PC-9 (cell line): ENCODE measurements around the gene TMEM163. TPM values are rescaled to one million over a fixed set of nuclear protein-coding genes. Genes with fewer than 3 reads are reported as not detected.

Source experiments
- BruUV-seq: library from RNA; stranded (reverse); fragments of 400-500 nt; replicated peaks from 2 replicates; lab custom pipeline; 2021; lab: Mats Ljungman, UMichigan
- CTCF ChIA-PET: fragments of 300-600 bp; sonication (Branson Sonifier 250); formaldehyde crosslinking; loops from one replicate; lab custom pipeline; 2022; ENCODE audit warnings: antibody characterized with exemption; lab: Charles Lee
- POLR2A ChIA-PET: fragments of 300-600 bp; sonication (Branson Sonifier 250); formaldehyde crosslinking; loops from one replicate; lab custom pipeline; 2022; ENCODE audit warnings: antibody characterized with exemption; ENCODE audit not compliant: unreplicated experiment; lab: Charles Lee
- DNase-seq, 2 experiments: peaks; one replicate each; pipeline versions ENCODE4 v3.0.0 to v3.0.0-alpha.2; 2015 to 2022; ENCODE audit warnings: mixed read lengths in 1 of 2
- H2AFZ ChIP-seq: fragments of 200-600 bp; sonication (generic); 2 replicates; pipeline ENCODE4 v1.8.1; 2017; ENCODE audit warnings: antibody characterized with exemption
- H3F3A ChIP-seq: fragments of 200-600 bp; sonication (generic); 2 replicates; pipeline ENCODE4 v1.8.1; 2017; ENCODE audit warnings: antibody characterized with exemption, mild to moderate bottlenecking, low read depth; ENCODE audit not compliant: insufficient read depth
- H3K27ac ChIP-seq: fragments of 200-600 bp; sonication (generic); 2 replicates; pipeline ENCODE4 v1.6.1; 2016; ENCODE audit warnings: mixed run types
- H3K27me3 ChIP-seq: fragments of 200-600 bp; sonication (generic); 2 replicates; pipeline ENCODE4 v1.6.1; 2016; ENCODE audit warnings: low read depth, mixed run types; ENCODE audit not compliant: insufficient read depth
- H3K36me3 ChIP-seq: fragments of 200-600 bp; sonication (generic); 2 replicates; pipeline ENCODE4 v1.6.1; 2016; ENCODE audit warnings: low read depth, mixed run types
- H3K4me1 ChIP-seq: fragments of 200-600 bp; sonication (generic); replicated peaks from 2 replicates; pipeline ENCODE4 v1.6.1; 2016; ENCODE audit warnings: mixed run types; ENCODE audit not compliant: insufficient read depth
- H3K4me2 ChIP-seq: fragments of 200-600 bp; sonication (generic); 2 replicates; pipeline ENCODE4 v1.6.1; 2017; ENCODE audit warnings: mixed run types
- H3K4me3 ChIP-seq: fragments of 200-600 bp; sonication (generic); 2 replicates; pipeline ENCODE4 v1.6.1; 2016; ENCODE audit warnings: mixed run types
- H3K79me2 ChIP-seq: fragments of 200-600 bp; sonication (generic); 2 replicates; pipeline ENCODE4 v1.6.1; 2017; ENCODE audit warnings: low read depth, mixed run types
- H3K9me2 ChIP-seq: fragments of 200-600 bp; sonication (generic); 2 replicates; pipeline ENCODE4 v1.8.1; 2017; ENCODE audit warnings: mild to moderate bottlenecking; ENCODE audit not compliant: insufficient read depth
- H3K9me3 ChIP-seq: fragments of 200-600 bp; sonication (generic); 2 replicates; pipeline ENCODE4 v1.8.1; 2016; ENCODE audit warnings: low read depth; ENCODE audit not compliant: insufficient read depth
- H4K20me1 ChIP-seq: fragments of 200-600 bp; sonication (generic); 2 replicates; pipeline ENCODE4 v1.8.1; 2017; ENCODE audit not compliant: insufficient read depth
- EZH2 ChIP-seq: fragments of 200-600 bp; sonication (generic); IDR thresholded peaks from 2 replicates; pipeline ENCODE4 v1.8.0; 2017; ENCODE audit warnings: antibody characterized with exemption, low read depth
- intact Hi-C: fragments of 100-400 bp; cut with micrococcal nuclease; formaldehyde crosslinking; loops from one replicate; pipeline ENCODE4 v1.10.0; 2022; ENCODE audit not compliant: unreplicated experiment
- total RNA-seq: library from RNA; stranded (reverse); gene quantifications from 2 replicates; pipeline ENCODE4 v1.2.3, GENCODE V29; 2021
- TF ChIP-seq, protein P1 (sequence below): fragments of 200-600 bp; sonication (generic); conservative IDR thresholded peaks from 2 replicates; pipeline ENCODE4 v1.6.1; 2017; ENCODE audit warnings: mixed run types, antibody characterized with exemption, mild to moderate bottlenecking, moderate library complexity

The TMEM163 gene
- total RNA-seq, 1 experiment from 2014 or later = 1.4 TPM

DNA sequence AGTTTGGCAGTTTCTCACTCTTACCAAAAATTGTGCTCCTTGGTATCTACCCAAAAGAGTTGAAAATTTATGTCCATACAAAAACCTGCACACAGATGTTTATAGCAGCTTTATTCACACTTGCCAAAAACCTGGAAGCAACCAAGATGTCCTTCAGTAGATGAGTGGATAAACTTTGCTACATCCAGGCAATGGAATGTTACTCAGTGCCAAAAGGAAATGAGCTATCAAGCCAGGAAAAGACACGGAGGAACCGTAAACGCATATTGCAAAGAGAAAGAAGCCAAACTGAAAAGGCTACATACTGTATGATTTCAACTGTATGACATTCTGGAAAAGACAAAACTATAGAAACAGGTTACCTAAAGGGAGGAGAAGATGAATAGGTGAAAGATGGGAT lies 36.1 kb downstream of the TMEM163 start:
- Histone ChIP-seq H3K4me3 (no peak overlapping the region; the same call in 1 of the 2 replicates), H3K4me2 (peak overlapping the region; percentile 62), H2AFZ (peak overlapping the region; percentile 58; the same call in 1 of the 2 replicates), H3K9me3 (no peaks in the 10 kb centered on the region), H3F3A (peaks cover 28% of the 10 kb centered on the region), H3K27me3 (no peaks in the 10 kb centered on the region), H3K27ac (peak overlapping the region; percentile 51), H4K20me1 (no peaks in the 10 kb centered on the region), H3K79me2 (no peaks in the 10 kb centered on the region), H3K9me2 (no peaks in the 10 kb centered on the region; the same call in 1 of the 2 replicates), H3K36me3 (no peaks in the 10 kb centered on the region), H3K4me1 (peaks cover 60% of the 10 kb centered on the region)
- CTCF ChIA-PET = interaction anchor here (0.6 kb wide), 1 partner anchor 26 kb away, joined by 5 read pairs; no protein-coding TSS in a partner anchor
- BruUV-seq = no TSS peak
- intact Hi-C loops = loop anchor here (1.0 to 5.0 kb wide), 4 partner anchors 55 to 236 kb away; partner anchors contain the start of gene CCNT2
- POLR2A ChIA-PET = no interaction called here
- TF ChIP-seq EZH2 = no peak
- TF ChIP-seq, protein P1, sequence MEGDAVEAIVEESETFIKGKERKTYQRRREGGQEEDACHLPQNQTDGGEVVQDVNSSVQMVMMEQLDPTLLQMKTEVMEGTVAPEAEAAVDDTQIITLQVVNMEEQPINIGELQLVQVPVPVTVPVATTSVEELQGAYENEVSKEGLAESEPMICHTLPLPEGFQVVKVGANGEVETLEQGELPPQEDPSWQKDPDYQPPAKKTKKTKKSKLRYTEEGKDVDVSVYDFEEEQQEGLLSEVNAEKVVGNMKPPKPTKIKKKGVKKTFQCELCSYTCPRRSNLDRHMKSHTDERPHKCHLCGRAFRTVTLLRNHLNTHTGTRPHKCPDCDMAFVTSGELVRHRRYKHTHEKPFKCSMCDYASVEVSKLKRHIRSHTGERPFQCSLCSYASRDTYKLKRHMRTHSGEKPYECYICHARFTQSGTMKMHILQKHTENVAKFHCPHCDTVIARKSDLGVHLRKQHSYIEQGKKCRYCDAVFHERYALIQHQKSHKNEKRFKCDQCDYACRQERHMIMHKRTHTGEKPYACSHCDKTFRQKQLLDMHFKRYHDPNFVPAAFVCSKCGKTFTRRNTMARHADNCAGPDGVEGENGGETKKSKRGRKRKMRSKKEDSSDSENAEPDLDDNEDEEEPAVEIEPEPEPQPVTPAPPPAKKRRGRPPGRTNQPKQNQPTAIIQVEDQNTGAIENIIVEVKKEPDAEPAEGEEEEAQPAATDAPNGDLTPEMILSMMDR = no peak
- DNase-seq = no peak

DNA sequence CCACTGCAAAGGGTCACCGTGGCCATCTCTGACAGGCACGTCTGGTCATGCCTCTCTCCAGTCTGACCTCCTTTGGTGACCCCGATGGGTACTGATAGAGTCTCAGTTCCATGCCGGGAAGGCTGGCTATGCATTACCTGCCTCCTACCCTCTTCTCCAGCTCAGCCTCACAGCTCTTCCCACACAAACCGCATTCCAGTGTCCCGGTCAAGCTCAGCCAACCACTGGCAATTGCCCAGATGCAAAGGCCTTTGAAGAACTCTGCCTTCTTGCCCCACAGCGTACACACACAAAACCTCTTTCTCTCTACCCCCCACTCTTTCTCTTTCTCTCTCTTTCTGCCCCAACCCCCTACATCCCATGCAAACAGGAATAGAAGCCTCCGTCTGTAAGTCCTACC lies 37.6 kb downstream of the TMEM163 start:
- ChIA-PET CTCF (interaction anchor here (0.5 kb wide), 1 partner anchor 892 kb away, joined by 3 read pairs; no protein-coding TSS in a partner anchor), POLR2A (no interaction called here)
- no peak overlapping the region for H2AFZ ChIP-seq

DNA sequence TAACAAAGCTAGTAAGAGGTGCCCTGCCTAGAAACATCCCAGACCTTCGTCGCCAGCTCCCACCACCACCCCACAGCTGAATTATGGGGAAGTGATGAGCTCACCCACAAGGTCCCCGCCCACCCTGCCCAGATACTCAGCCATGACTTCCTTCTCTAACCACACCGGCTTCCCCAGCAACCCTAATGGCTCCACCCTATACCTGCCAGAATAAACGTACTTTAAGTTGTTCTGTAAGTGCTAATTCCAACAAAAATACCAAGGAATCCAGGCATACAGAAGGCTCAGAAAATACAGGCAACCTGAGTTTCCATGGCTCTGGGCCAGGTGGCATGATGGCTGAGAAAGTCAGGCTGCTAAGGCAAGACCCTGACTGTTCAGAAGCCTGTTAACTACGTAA lies 39.1 kb downstream of the TMEM163 start:
- intact Hi-C loops = loop anchor here (5.0 kb wide), 1 partner anchor 58 kb away; no protein-coding TSS in a partner anchor
- no peaks in the 10 kb centered on the region for H4K20me1 ChIP-seq
- no peak overlapping the region for H2AFZ ChIP-seq
- no peak overlapping the region for H3K4me2 ChIP-seq
- no peaks in the 10 kb centered on the region for H3K27me3 ChIP-seq
- no peak overlapping the region for H3K27ac ChIP-seq
- no peak overlapping the region for H3K4me3 ChIP-seq
- TF ChIP-seq, protein P1 = no peak
- TF ChIP-seq EZH2 = no peak
- peaks cover 47% of the 10 kb centered on the region for H3K4me1 ChIP-seq
- H3K79me2 ChIP-seq = no peaks in the 10 kb centered on the region
- H3K36me3 ChIP-seq = no peaks in the 10 kb centered on the region
- CTCF ChIA-PET = no interaction called here
- H3F3A ChIP-seq = peaks cover 24% of the 10 kb centered on the region
- peak in 1 of 2 experiments; percentile 12 for DNase-seq
- H3K9me3 ChIP-seq = no peaks in the 10 kb centered on the region
- POLR2A ChIA-PET = no interaction called here
- H3K9me2 ChIP-seq = no peaks in the 10 kb centered on the region; the same call in 1 of the 2 replicates
- BruUV-seq = no TSS peak

More for the DNA sequence above, 37.6 kb downstream of the TMEM163 start:
- DNase-seq = no peak
- no peak overlapping the region for H3K4me2 ChIP-seq
- intact Hi-C loops = loop anchor here (5.0 kb wide), 1 partner anchor 56 kb away; no protein-coding TSS in a partner anchor
- H4K20me1 ChIP-seq = no peaks in the 10 kb centered on the region
- H3K79me2 ChIP-seq = no peaks in the 10 kb centered on the region
- no peak for TF ChIP-seq EZH2
- peaks cover 28% of the 10 kb centered on the region for H3F3A ChIP-seq
- no peaks in the 10 kb centered on the region; the same call in 1 of the 2 replicates for H3K9me2 ChIP-seq
- no TSS peak for BruUV-seq
- H3K4me1 ChIP-seq = peaks cover 49% of the 10 kb centered on the region
- H3K9me3 ChIP-seq = no peaks in the 10 kb centered on the region
- H3K27ac ChIP-seq = no peak overlapping the region
- H3K4me3 ChIP-seq = no peak overlapping the region
- H3K36me3 ChIP-seq = no peaks in the 10 kb centered on the region
- H3K27me3 ChIP-seq = no peaks in the 10 kb centered on the region
